DND-41 (cell line): ENCODE measurements around the gene MTCH2.

Source experiments
- ATAC-seq: fragments of 200-7000 bp; cut with Tn5 transposase; 3 replicates; pipeline ENCODE4 v1.9.1; 2021; ENCODE audit warnings: low read depth; ENCODE audit not compliant: insufficient read depth
- DNase-seq: peaks from one replicate; pipeline ENCODE4 v3.0.0-alpha.2; 2020
- H2AFZ ChIP-seq: 2 replicates; pipeline ENCODE4 v1.6.0; 2012; ENCODE audit warnings: low read depth, low read length
- H3K27ac ChIP-seq: 2 replicates; pipeline ENCODE4 v1.5.1; 2012; ENCODE audit warnings: low read length, inconsistent platforms
- H3K27me3 ChIP-seq: fragments of 200-600 bp; sonication (generic); 2 replicates; pipeline ENCODE4 v1.6.0; 2012; ENCODE audit warnings: low read length, mild to moderate bottlenecking, inconsistent platforms; ENCODE audit not compliant: insufficient read depth, poor library complexity
- H3K36me3 ChIP-seq: 2 replicates; pipeline ENCODE4 v1.5.1; 2012; ENCODE audit warnings: low read length, inconsistent platforms; ENCODE audit not compliant: insufficient read depth
- H3K4me1 ChIP-seq: 2 replicates; pipeline ENCODE4 v1.5.1; 2012; ENCODE audit warnings: mild to moderate bottlenecking, low read length; ENCODE audit not compliant: insufficient read depth
- H3K4me2 ChIP-seq: 2 replicates; pipeline ENCODE4 v1.6.0; 2012; ENCODE audit warnings: mild to moderate bottlenecking, moderate library complexity, low read length, inconsistent platforms; ENCODE audit not compliant: insufficient read depth
- H3K4me3 ChIP-seq, 2 experiments: fragments of 200-600 bp in 1 of 2; shearing (Covaris generic) in 1 of 2; 2 replicates each; pipeline ENCODE4 v1.5.1; 2012 to 2016; ENCODE audit warnings: inconsistent platforms in 2 of 2, low read length in 2 of 2, mild to moderate bottlenecking in 2 of 2, low read depth in 1 of 2, moderate library complexity in 1 of 2
- H3K79me2 ChIP-seq: 2 replicates; pipeline ENCODE4 v1.6.0; 2012; ENCODE audit warnings: low read length, inconsistent platforms; ENCODE audit not compliant: insufficient read depth
- H3K9ac ChIP-seq: 2 replicates; pipeline ENCODE4 v1.6.0; 2012; ENCODE audit warnings: low read depth, mild to moderate bottlenecking, inconsistent platforms, low read length, moderate library complexity
- H3K9me3 ChIP-seq: 2 replicates; pipeline ENCODE4 v1.5.1; 2012; ENCODE audit warnings: low read length, moderate library complexity, mild to moderate bottlenecking, inconsistent platforms; ENCODE audit not compliant: insufficient read depth, severe bottlenecking
- H4K20me1 ChIP-seq: 2 replicates; pipeline ENCODE4 v1.6.0; 2012; ENCODE audit warnings: low read length; ENCODE audit not compliant: insufficient read depth
- CTCF ChIP-seq: IDR thresholded peaks from 2 replicates; pipeline ENCODE4 v1.5.1; 2012; ENCODE audit warnings: borderline replicate concordance, low read length, moderate library complexity, mild to moderate bottlenecking; ENCODE audit not compliant: poor library complexity, severe bottlenecking; ENCODE audit errors: extremely low read depth
- EZH2 ChIP-seq: IDR thresholded peaks from 3 replicates; pipeline ENCODE4 v1.6.1; 2012; ENCODE audit warnings: borderline replicate concordance, low read depth, mild to moderate bottlenecking, moderate library complexity, low read length, inconsistent platforms; ENCODE audit not compliant: severe bottlenecking

MTCH2 gene

GRCh38 chr11:47589584-47589976, 52.8 kb downstream of the MTCH2 start:
- no peak overlapping the region for H3K4me2 ChIP-seq
- TF ChIP-seq CTCF (no peak), EZH2 (no peak)
- no peak overlapping the region for H3K4me3 ChIP-seq
- ATAC-seq (no peak), DNase-seq (no peak)
- no peak overlapping the region for H3K27ac ChIP-seq
- H4K20me1 ChIP-seq: no peaks in the 10 kb centered on the region
- no peak overlapping the region for H2AFZ ChIP-seq
- H3K9ac ChIP-seq: no peak overlapping the region
- no peaks in the 10 kb centered on the region for H3K79me2 ChIP-seq
- H3K4me1 ChIP-seq: no peaks in the 10 kb centered on the region
- peaks cover 8% of the 10 kb centered on the region for H3K36me3 ChIP-seq
- no peaks in the 10 kb centered on the region for H3K27me3 ChIP-seq
- H3K9me3 ChIP-seq: no peaks in the 10 kb centered on the region

- no peak overlapping the region for H3K4me3 ChIP-seq
- no peaks in the 10 kb centered on the region for H3K27me3 ChIP-seq
- no peaks in the 10 kb centered on the region for H3K4me1 ChIP-seq
- no peak overlapping the region for H3K9ac ChIP-seq
- H3K4me2 ChIP-seq: no peak overlapping the region
- no peak overlapping the region for H2AFZ ChIP-seq
- DNase-seq: no peak
- peaks cover 13% of the 10 kb centered on the region for H3K36me3 ChIP-seq
- H4K20me1 ChIP-seq: no peaks in the 10 kb centered on the region
- H3K9me3 ChIP-seq: no peaks in the 10 kb centered on the region
- no peaks in the 10 kb centered on the region for H3K79me2 ChIP-seq
- no peak overlapping the region for H3K27ac ChIP-seq
- ATAC-seq: no peak
- TF ChIP-seq EZH2 (no peak), CTCF (no peak)
Observed at GRCh38 chr11:47589118-47589517, 53.2 kb downstream of the MTCH2 start.

- Histone ChIP-seq H3K27me3 (no peaks in the 10 kb centered on the region), H3K4me1 (no peaks in the 10 kb centered on the region), H3K9me3 (no peaks in the 10 kb centered on the region), H3K79me2 (no peaks in the 10 kb centered on the region), H3K4me3 (no peak overlapping the region), H2AFZ (no peak overlapping the region), H3K36me3 (peaks cover 26% of the 10 kb centered on the region), H3K4me2 (no peak overlapping the region), H3K27ac (no peak overlapping the region), H4K20me1 (0 out of 2 replicates have a peak, but pooled peaks cover 6% of the 10 kb centered on the region), H3K9ac (no peak overlapping the region)
- ATAC-seq (no peak), DNase-seq (no peak)
- TF ChIP-seq EZH2 (no peak), CTCF (no peak)
Observed at GRCh38 chr11:47587723-47588326, 54.5 kb downstream of the MTCH2 start.
